Activated CD4-positive, CD25-positive, alpha-beta regulatory T cell treated with anti-CD3 and anti-CD28 coated beads, Interleukin-2, amount 50 U/mL, for 16 hours (primary cell): ENCODE measurements around the gene RRBP1.

Experiments
- DNase-seq: peaks from one replicate; pipeline ENCODE4 v3.0.0-alpha.2; 2020; ENCODE audit warnings: low read depth, low spot score

RRBP1 gene

GRCh38 chr20:17624070-17624469, 58.0 kb downstream of the RRBP1 start:
- no peak for DNase-seq

- no peak for DNase-seq
These were observed 59.1 kb downstream of the RRBP1 start for GRCh38 chr20:17622851-17623508.

GRCh38 chr20:17622086-17622850, 59.8 kb downstream of the RRBP1 start:
- no peak for DNase-seq

GRCh38 chr20:17621229-17621968, 60.6 kb downstream of the RRBP1 start:
- no peak for DNase-seq

GRCh38 chr20:17620371-17621228, 61.4 kb downstream of the RRBP1 start:
- no peak for DNase-seq

- no peak for DNase-seq
These were observed 62.5 kb downstream of the RRBP1 start for GRCh38 chr20:17619351-17620093.

GRCh38 chr20:17618673-17619013, 63.4 kb downstream of the RRBP1 start:
- DNase-seq: no peak

GRCh38 chr20:17617868-17618672, 64.0 kb downstream of the RRBP1 start:
- DNase-seq: no peak

- no peak for DNase-seq
These were observed 64.7 kb downstream of the RRBP1 start for GRCh38 chr20:17617212-17617867.

- DNase-seq: no peak
These were observed 65.4 kb downstream of the RRBP1 start for GRCh38 chr20:17616480-17617211.

GRCh38 chr20:17615645-17616479, 66.2 kb downstream of the RRBP1 start:
- no peak for DNase-seq

GRCh38 chr20:17614812-17615644, 67.0 kb downstream of the RRBP1 start:
- DNase-seq: no peak

GRCh38 chr20:17614176-17614811, 67.7 kb downstream of the RRBP1 start:
- no peak for DNase-seq

- DNase-seq: no peak
These were observed 68.5 kb downstream of the RRBP1 start for GRCh38 chr20:17613328-17614175.

GRCh38 chr20:17612992-17613327, 69.1 kb downstream of the RRBP1 start:
- no peak for DNase-seq
